GM12873 (cell line): ENCODE data around the gene OLFML1.

ENCODE experiments used
- TF ChIP-seq, protein P1 (sequence below): IDR thresholded peaks from 2 replicates; pipeline ENCODE4 v1.5.1; 2012; ENCODE audit warnings: low read depth, mild to moderate bottlenecking, moderate library complexity, low read length, control low read depth; ENCODE audit not compliant: insufficient read depth; ENCODE audit errors: missing control alignments

The OLFML1 gene

DNA sequence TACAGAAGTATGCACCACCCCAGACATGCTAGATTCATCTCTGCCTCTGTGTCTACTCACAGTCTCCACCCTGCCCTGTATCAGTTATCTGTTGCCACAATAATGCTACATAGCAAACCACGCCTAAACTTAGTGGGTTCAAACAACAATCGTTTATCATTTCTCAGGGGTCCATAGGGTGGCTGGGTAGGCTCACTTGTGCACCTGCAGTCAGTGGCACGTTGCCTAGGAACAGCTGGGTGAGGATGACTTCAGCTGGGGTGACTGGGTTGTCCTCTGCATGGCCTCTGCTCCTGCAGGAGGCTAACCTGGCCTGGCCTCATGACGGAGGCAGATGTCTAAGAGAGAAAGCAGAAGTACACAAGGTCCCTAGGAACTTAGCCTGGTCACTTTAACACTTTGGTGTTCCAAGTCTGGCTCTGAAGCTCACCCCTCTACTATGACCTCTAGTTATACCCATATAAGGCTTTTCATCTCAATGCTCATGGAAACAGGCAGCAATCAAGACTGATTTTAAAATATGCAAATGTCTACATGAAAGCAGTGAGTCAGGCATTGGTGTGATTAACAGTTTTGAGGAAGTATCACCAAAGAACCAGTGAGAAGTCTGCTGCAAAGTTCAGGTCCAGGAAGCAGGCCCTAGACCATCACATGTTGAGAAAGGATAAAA is 10.7 kb downstream of the OLFML1 start:
- TF ChIP-seq, protein P1, sequence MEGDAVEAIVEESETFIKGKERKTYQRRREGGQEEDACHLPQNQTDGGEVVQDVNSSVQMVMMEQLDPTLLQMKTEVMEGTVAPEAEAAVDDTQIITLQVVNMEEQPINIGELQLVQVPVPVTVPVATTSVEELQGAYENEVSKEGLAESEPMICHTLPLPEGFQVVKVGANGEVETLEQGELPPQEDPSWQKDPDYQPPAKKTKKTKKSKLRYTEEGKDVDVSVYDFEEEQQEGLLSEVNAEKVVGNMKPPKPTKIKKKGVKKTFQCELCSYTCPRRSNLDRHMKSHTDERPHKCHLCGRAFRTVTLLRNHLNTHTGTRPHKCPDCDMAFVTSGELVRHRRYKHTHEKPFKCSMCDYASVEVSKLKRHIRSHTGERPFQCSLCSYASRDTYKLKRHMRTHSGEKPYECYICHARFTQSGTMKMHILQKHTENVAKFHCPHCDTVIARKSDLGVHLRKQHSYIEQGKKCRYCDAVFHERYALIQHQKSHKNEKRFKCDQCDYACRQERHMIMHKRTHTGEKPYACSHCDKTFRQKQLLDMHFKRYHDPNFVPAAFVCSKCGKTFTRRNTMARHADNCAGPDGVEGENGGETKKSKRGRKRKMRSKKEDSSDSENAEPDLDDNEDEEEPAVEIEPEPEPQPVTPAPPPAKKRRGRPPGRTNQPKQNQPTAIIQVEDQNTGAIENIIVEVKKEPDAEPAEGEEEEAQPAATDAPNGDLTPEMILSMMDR: no peak

DNA sequence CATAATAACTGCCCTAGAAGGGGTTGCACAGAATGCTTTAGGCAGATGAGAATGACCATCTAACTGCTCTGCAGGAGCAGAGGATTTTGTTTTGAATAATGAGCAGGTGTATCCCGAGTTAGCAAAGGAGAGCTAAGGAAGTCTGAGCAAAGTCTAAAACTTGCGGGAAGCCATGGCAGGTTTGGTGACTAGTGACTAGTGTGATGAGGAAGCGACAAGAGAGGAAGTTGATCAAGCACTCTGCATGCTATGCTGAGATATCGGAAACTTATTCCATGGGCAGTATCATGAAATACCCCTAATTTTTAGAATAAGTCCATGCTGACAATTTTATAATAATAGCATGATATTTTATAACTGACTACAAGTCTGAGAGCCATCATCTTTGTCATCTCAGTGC is 12.9 kb downstream of the OLFML1 start:
- TF ChIP-seq, protein P1: no peak

DNA sequence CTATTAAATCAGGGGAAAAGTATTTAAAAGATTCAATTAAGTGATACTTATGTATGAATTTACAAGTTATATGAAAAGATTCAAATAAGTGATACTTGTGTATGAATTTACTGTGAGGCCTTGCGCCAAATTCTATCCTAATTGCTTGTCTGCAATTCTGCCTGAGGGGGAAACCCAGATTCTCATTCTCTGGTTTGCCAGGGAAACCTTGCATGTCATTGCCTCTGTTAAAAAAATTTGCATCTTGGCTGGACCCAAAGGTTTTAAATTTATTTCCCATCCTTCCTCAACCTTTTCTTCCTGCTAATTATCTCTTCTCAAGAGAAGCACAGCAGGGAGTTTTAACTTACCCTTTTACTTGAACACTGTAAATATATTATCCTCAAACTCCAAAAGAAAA is 13.8 kb downstream of the OLFML1 start:
- TF ChIP-seq, protein P1: no peak

DNA sequence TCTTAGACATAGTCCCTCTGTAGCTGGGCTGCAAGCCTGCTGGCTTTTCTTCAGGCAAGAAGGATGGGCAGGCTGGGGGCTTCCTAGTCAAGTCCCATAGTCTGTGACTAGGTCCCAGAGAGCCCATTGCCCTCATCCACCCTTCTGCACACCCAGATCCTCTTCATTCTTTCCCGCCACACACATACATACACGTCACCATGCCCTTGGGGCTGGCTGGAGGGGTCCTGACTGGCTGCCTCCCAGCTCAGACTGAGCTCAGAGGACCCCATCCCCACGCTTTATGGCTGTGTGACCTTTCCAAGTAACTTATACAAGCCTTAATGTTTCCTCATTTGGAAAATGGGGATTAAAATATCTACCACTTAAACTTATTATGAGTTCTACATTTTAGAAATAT is 14.9 kb downstream of the OLFML1 start:
- TF ChIP-seq, protein P1: no peak

DNA sequence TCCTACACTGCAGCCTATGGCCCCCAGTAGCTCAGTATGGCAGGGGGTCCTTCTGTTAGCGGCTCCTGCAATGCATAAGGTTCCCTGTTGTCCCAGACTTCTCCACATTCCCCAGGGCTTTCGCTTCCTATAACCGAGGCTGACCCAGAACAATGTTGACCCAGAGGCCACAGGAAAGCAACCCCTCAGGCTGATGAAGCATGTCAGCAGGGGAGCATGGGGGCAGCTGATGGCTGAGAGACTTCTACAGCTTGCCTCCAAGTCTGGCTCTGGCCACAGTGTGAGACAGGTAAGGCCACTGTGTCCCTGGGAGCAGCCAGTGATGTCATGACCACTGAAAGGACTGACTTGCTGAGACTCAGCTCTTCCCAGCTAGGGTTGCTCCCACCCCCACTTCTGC is 15.9 kb downstream of the OLFML1 start:
- TF ChIP-seq, protein P1: no peak

DNA sequence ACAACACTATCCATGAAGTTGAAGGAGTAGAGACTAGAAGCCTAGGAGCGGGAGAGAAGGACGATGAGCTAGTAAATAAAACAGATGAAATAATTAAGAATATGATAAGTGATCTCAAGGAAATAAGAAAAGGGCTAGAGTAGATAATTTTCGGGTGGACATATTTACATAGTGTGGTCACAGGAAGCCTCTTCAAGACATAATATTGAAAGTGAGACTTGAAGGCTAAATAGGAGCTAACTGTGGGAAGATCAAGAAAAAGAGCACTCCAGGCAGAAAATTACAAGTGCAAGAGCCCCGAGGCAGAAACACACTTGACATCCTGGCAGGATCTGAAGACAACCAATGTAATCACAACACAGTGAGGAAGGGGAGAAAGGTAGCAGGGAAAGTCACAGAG is 16.6 kb downstream of the OLFML1 start:
- TF ChIP-seq, protein P1: no peak

DNA sequence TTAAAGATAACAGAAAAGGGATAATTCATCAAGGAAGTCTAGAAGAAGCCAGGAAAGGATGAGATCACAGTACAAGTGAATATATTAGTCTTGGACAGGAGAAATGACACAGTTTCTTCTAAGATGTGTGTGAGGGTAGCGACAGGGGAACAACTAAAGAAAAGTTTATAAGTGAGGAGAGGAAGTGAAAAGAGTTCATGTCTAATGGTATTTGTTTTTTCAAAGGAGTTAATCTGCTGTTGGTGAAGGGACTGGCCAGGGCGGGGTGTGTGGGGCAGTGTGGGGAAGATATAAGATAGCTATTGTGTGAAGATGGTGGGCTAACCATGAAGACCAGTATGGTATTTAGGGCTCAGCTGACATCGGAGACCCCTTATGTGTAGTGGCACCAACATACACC is 20.9 kb downstream of the OLFML1 start:
- TF ChIP-seq, protein P1: no peak
